ENCODE results near the gene ARMH3.
"Not testable (repeated sequence)": the region's sequence is repeated elsewhere in the genome, so short reads cannot be mapped to it uniquely, and the experiment has no call there.

Gene ARMH3

DNA sequence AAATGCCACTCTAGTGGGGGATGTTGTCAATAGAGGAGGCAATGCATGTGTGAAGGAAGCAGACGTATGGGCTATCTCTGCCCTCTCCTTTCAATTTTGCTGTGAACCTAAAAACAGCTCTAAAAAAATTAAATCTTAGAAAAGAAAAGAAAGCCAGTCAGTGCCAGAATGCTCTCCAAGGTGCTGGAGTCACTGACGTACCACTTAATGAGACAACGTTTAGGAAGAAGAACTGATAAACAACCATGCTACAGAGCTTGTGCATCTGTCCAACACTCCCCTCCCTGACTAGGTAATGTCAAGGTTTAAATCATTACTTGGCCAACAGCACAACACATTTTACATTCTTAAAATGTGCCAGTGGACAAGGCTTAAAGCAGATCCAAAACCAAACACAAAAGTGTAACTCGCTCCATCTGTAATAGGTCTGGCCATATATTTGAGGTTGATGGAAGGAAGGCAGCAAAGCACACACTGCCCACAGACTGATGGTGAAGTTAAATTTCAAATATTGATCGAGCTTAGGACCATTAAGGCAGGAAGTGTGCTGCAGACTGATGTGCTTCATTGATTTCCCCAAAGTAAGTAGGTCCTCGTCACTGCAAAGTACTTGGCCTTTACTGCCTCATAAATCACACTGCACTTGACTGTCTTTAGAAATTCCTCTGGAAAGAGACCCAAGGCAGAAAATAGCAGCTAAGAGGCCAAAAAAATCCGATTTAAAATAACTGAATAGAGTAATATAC is 15.5 kb downstream of the ARMH3 start:
- FAIRE-seq: no peak

DNA sequence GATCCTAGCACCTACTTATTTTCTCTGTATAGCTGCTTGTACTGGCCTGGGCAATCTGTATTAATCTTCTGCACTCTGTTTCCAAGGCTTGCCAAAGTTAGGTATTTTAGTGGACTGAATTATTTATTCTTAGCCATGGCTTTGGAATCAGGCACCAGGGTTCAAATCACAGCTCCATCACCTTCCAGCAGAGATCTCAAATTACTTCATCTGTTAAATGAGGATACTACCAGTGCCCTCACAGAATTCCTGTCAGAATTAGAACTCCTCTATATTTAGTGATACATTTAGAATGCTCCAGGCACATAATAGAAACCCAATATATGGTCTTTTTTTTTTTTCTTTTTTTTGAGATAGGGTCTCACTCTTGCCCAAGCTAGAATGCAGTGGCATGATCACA is 17.6 kb downstream of the ARMH3 start:
- FAIRE-seq: no peak

DNA sequence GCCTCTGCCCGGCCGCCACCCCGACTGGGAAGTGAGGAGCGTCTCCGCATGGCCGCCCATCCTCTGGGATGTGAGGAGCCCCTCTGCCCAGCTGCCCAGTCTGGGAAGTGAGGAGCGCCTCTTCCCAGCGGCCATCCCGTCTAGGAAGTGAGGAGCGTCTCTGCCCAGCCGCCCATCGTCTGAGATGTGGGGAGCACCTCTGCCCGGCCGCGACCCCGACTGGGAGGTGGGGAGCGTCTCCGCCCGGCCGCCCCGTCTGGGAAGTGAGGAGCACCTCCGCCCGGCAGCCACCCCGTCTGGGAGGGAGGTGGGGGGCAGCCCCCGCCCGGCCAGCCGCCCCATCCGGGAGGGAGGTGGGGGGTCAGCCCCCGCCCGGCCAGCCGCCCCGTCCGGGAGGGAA is 20.2 kb downstream of the ARMH3 start:
- FAIRE-seq: not testable (repeated sequence)

DNA sequence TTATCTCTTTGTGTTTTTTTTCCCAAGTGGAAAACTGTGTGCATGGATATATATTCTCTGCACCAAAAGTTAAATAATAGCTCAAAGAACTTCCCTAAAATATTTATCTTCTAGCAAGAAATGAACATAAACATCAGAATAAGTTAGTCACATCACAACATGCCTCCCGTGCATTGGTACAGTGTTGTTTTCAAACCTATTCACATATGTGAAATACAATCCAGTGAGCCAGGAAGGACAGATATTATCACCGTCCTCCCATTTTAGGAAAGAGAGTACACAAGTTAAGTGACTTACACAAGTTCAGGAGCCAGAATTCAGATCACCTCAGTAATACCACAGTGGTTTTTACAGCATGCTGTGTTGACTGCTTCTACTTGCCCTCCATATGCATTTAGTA is 22.2 kb downstream of the ARMH3 start:
- FAIRE-seq: no peak

DNA sequence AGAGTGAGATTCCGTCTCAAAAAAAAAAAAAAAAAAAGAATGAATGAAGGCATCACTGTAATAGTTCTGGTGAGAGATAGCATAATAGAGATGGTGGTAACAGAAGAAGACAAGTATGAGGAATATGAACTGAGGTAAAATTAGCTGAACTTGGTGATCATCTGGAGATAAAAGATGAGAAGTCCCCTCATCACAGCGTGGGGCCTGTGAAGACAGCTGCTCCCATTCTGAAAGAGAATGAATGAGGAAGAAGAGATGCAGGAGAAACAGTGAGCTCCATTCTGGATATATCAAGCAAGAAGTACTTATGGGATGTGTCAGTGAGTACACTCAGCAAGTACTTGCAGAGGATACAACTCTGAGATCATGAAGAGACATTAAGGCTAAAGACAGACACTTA is 28.7 kb downstream of the ARMH3 start:
- FAIRE-seq: no peak

DNA sequence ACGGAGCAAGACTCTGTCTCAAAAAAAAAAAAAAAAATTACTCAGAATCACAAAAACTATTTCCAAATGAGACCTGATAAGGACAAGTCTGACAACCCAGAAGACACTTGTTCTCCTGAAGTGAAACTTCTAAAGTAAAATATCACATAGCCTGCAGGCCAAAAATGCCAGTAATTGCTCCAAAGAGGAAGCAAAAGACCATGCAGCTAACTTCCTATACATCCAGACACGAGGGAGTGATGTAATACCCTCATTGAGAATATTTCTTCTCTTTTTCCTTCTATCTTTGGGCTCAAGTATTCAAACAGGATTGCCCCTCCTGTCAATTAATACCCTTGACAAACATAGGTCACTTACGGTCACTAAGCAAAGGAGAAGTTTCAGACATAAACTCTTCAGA is 31.2 kb downstream of the ARMH3 start:
- FAIRE-seq: no peak

DNA sequence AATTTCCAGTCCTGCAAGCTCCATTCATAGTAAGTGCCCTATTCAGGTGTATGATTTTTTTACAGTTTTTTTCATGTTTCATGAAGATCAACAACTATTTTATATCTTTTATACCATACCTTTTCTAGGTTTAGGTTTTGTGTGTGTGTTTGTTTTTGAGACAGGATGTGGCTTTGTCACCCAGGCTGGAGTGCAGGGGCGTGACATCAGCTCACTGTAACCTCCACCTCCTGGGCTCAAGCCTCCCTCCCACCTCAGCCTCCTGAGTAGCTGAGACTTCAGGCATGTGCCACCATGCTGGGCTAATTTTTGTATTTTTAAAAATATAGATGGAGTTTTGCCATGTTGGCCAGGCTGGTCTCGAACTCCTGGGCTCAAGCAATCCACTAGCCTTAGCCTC is 35.0 kb downstream of the ARMH3 start:
- FAIRE-seq: no peak

DNA sequence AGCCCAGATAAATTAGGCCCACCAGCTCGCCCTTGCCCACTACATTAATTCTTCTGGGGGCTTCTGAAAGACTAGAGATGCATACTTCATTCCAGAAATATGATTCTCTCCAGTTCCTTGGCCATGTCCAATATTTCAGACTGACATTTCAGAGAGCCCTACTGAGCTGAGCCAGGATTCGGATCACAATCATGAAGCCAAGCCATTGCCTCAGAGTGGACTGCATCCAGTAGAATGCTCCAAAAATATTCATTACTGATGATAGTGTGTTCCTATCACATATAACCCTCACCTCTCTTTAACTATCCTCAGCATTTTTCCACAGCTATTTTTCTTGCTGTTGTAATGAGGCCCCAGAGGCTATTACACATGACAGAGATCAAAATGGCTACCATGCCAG is 38.7 kb downstream of the ARMH3 start:
- no peak for FAIRE-seq

DNA sequence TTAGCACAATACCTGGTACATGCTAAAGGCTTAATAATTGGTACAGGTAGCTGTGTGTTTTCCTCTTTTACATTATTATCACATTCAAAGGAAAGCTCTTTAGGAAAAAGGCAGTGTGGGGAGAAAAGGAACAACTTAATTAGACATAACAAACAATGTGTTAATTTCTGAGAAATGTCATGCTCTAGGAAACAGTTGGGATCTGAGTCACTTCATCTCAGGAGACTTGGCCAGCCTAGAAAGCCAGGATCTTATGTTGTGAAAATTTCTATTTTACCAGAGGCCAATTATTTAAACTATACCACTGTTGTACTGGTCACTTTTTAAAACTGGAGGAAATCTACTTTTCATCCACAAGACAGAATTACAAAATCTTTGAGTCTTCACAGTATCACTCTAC is 39.6 kb downstream of the ARMH3 start:
- no peak for FAIRE-seq

DNA sequence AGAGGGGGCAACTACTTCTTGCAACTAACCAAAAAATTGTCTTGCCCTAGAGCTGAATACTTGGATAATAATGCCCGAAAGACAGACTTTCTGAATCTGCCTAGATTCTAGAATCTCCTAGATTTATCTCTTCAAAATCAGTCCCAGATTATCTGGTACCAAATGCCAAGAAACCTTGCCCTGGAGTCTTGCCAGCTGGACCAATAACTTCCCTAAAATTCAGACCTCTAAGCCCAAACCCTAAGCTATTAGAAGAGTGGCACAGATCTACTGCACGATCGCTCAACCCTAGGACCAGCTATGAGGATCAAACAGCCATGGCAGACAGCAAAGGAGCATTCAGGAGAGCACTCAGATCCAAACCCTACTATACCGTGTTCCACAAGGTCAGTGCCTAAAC is 45.0 kb downstream of the ARMH3 start:
- no peak for FAIRE-seq

DNA sequence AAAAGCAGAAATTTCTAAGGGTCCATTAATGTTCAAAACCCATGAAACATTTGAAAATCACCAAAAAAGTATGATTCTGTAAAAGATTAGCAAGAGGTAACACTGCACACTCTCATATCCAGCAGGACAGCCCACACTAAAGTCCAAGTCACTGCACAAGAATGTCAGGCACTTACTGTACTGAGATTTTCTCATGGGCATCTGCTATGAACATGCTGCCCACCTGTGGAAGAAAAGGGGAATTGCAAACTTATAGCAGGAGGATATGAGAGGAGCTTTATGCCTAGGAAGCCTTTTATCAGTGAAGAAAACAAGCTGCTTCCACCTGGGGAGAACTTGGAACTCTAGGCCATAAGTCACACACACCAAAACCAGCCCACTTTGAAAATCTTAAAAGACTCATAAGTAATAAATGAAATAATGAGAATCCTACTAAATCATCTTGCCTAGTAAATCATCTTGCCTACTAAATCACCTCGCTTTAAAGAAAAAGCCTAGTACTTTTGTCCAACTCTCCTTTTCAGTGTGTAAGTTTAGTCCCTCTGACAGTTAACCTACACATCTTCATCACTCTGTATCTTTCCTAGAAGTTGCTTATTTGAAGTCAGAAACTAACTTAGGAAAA is 46.1 kb downstream of the ARMH3 start:
- peak; percentile 98 for FAIRE-seq

DNA sequence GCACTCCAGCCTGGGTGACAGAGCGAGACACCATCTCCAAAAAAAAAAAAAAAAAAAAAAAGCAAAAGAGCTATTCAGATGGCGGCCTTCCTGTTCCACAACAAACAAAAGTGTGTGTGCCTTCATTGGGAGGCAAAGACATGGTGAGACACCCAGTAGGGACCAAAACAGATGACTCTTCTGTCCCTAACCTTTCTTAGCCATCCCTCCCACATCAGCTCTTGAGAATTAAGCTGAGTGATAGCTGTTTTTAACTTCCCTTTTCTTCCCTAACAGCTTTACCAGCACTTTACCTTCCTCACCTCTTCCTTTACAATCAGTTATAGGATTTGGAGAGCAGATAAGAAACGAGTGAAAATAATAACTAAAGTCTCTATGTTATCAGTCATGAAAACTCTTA is 48.2 kb downstream of the ARMH3 start:
- FAIRE-seq: no peak

DNA sequence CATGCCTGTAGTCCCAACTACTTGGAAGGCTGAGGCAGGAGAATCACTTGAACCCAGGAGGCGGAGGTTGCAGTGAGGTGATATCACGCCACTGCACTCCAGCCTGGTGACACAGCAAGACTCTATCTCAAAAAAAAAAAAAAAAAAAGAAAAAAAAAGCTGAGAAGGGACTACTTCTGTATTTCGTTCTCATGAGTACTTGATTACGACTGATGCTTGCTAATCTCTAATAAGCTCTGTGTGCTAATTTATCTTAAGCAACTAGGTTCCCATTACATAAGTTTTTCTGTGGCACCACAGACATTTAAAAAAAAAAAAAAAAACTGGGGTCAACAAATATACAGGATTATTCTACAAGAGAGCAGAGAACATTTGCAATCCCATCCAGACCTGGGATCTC is 48.9 kb downstream of the ARMH3 start:
- FAIRE-seq: not testable (repeated sequence)

DNA sequence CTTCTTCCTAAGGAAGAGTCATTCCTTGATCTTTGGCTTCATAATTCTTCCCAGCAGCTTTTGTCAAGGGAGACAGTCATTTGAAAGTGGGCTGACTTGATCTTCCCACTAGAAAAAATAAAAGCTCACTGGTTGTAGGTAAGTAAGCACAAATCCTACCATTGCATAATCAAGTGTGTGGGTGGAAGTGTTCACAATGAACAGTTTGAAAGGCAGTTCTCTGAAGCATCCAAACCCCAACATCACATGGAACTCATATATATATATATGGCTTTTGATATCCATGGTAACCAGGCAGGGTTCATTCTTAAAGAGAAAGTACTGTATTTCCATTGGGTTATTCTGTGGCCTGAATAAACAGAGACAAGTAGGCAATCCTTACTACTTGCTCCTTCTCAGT is 51.6 kb downstream of the ARMH3 start:
- no peak for FAIRE-seq

DNA sequence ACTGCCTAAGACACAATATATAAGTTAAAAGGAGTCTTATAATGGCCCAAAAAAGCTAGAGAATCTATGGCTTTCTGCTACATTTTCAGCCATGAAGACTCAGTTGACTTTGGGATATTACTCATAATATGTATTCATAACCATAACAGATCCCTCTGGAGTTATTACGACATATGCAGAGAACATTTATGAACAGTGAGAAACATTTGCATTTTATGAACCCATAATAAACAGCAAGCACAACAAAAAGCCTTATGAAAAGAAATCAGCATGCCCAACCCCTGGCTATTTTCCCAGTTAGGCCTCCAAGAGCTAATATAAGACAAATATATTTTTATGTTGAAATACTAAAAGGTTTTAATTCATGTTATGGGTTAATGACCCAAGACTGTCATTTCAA is 52.4 kb downstream of the ARMH3 start:
- FAIRE-seq: no peak

DNA sequence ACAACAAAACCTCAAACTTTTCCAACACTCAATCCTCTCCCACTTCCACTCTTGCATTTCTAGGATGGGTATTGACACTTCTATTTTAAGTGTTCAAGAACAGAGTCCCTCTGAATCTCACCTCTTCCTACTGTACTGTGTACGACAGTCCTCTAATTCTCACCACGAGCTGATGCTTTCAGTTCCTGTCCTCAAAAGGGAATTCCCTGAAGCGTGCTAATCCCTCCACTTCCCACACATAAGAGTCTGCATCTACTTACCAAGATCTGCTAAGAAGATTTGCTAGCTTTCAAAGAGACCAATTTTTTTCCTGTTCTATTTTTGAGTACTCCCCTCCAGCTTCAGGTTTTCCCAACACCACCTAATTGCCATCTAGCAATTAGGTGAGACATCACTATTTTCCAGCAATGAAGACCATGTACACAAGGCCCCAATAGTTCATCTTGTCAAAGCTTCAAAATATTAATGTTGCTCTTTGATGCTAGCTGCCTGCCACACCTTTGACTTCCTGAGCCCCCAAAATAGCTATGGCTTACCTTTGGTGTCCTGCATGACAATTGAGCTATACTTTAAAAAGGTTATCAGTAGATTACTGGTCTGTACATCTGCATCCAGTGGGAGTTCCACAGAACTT is 54.4 kb downstream of the ARMH3 start:
- FAIRE-seq: no peak

DNA sequence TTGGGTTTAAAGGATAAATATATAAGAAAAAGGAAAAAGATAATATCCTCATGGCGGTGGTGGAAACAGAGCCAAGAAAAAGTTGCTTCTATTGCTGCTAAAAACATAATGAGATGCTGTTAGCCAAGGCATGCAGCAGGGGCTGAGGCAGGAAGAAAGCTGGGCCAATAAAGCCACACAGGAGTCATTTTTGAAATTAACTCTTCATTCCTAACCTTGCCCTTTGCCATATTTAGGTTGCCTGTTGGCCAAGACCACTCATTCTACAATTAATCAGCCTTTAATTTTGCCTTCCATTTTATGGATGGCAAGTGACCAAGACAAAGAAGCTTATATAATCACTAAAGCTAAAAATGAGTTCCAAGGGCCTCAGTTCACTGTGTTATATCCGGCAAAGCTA is 58.2 kb downstream of the ARMH3 start:
- FAIRE-seq: no peak

DNA sequence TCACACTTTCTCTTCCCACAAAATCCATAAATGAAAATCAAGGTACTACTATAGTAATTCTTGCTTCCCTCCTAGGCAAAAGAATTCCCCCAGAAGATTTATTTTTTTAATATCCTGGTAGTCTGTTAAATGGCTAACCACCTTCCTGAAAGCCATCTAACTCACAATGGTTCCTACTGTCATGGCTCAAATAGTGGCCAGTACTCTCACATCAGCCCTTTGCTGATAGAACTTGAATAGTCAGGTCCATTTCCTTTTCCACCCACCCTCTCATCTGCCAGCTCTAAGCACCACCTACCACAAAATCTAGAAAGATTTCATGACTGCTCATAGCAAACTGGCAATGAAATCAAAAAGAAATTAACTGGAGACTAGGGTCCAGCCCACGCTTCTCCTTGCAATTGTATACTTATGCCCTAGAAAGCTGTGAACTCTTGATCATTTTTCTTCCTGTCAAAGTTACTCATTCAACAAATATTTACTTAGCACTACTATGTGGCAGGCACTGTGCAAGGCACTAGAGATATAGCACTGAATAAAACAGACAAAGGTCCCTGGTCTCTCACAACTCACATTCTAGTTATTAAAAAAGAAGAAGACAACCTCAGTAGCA is 60.4 kb downstream of the ARMH3 start:
- FAIRE-seq: no peak

DNA sequence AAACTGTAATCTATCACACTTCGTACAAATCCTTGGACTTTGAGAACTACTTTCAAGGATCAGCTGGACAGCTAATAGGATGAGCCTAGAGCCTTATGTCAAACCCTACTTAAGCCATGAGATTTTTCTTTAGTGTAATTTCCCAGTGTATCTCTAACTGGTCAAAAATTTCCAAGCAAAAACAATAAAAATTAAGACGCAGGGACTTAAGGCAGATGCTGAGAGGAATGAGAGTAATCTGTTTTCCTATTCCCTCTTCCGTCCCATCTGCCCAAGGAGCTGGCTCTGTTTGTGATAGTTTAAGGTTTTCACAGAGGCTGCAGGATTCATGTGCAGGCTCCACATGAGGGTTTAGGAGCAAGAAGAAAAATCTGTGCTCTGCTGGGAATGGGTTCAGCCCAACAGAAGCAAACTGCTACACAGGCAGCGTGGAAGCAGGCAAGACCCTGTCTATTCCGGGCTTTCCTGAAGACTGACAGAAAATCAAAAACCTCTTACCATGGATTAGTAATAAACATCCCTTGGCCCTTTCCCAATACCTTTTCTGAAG is 62.2 kb downstream of the ARMH3 start:
- no peak for FAIRE-seq

DNA sequence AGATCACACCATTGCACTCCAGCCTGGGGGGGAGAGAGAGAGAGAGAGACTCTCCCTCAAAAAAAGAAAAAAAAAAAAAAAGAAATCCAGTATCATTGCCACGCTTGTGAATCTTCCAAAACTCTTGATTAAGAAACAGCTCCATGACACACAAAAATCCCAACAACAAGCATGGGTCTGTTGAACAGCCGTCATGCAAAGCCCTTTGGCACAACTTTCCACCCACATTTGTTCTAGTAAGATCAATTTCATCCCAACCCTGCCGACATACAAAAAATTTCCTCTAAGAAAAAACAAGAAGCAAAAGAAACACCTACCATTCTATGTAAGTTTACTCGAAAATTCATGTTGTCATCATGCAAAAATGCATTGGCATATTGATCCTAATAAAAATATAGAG is 62.8 kb downstream of the ARMH3 start:
- FAIRE-seq: no peak

DNA sequence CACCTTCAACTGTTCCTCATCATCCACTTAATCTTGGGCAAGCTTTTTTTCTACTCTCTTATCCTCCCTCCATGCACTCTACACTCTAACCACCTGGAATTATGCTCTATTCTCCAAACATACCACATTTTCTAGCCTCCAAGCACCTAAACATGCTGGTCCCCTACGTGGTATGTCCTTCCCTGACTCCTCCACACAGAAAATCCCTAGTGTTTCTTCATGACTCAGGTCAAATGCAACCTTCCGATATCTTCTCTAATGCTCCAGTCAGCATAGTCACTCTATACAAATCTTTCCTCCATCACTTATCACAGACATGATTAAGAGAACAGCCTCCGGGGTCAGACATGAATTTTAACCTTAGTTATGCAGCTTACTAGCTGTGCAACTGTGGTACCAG is 68.8 kb downstream of the ARMH3 start:
- FAIRE-seq: no peak

DNA sequence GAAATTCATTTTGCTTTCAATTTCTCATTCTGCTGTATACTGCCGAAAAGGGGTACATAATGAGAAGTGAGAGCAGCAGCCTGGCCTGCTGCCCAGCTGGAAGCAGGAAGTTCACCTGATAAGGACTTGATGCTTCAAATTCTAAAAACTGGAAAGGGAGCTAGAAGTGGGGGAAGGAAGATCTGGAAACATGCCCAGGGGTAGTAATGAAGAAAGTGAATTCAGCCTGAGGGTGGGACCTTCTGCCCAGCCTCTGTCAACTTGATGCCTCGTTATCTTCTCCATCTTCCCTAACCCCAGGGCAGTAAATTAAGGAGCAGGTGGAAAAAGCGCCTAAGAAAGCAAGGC is 69.4 kb downstream of the ARMH3 start:
- no peak for FAIRE-seq

DNA sequence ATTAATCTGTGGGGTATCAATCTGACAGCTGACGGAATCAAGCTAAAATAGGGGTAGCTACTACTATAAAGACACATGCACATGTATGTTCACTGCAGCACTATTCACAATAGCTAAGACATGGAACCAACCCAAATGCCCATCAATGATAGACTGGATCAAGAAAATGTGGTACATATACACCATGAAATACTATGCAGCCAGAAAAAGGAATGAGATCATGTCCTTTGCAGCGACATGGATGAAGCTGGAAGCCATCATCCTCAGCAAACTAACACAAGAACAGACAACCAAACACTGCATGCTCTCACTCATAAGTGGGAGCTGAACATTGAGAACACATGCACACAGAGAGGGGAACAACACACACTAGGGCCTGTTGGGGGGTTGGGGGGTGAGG is 75.3 kb downstream of the ARMH3 start:
- FAIRE-seq: not testable (repeated sequence)

All from islet of Langerhans (tissue), 1 donor.